Bronchial smooth muscle cell (primary cell): ENCODE measurements around the gene TARBP2. TPM values are rescaled to one million over a fixed set of nuclear protein-coding genes. Genes with fewer than 3 reads are reported as not detected.

ENCODE experiments used
- total RNA-seq: library from RNA; depleted of rRNA; stranded (reverse); fragments of >200 nt; gene quantifications from 2 replicates; pipeline ENCODE4 v1.2.1, GENCODE V29; 2014

The TARBP2 gene, protein sequence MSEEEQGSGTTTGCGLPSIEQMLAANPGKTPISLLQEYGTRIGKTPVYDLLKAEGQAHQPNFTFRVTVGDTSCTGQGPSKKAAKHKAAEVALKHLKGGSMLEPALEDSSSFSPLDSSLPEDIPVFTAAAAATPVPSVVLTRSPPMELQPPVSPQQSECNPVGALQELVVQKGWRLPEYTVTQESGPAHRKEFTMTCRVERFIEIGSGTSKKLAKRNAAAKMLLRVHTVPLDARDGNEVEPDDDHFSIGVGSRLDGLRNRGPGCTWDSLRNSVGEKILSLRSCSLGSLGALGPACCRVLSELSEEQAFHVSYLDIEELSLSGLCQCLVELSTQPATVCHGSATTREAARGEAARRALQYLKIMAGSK
- total RNA-seq, result 32.4 and 33.4 TPM in 2 replicates

DNA sequence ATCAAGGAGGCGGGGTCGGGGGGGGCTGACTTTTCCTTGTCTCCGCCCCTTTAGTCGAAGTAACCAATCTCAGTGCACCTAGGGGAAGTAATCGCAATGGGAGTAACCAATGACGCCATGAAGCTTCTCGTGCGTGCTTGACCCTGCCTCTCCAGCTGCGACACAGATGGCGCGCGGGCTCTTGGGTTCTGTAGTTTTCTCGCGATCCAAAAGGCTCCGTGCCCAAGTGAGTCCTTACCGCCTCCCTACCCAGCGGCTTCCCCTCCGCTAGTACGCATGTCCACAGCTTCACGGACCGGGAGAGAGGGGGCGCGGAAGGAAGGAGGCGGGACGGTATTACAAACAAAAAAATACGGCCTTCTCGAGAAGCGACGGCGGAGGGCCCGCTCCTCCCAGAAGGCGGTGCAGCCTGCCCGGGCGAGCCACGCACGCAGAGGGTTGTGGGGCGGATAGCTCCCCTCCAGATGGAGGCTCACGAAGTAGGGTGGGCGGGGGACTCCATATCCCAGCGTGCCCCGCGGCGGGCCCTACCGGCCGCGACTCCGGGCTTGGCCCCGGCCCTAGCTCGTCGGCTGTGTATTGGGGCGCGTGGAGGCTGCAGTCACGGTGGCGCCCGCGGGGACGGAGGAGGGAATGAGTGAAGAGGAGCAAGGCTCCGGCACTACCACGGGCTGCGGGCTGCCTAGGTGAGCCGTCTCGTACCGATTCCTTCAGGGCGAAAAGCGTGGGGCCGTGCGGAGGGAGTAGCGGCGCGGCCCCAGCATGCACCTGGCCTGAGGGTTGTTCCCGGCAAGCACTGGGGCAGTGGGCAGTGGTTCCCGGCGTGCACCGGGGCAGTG lies at the start of gene TARBP2:
TSS of gene TARBP2 (plus strand) at position 508 of the 839 bp plus-strand sequence. CDS start at position 634, 126 bp downstream.

DNA sequence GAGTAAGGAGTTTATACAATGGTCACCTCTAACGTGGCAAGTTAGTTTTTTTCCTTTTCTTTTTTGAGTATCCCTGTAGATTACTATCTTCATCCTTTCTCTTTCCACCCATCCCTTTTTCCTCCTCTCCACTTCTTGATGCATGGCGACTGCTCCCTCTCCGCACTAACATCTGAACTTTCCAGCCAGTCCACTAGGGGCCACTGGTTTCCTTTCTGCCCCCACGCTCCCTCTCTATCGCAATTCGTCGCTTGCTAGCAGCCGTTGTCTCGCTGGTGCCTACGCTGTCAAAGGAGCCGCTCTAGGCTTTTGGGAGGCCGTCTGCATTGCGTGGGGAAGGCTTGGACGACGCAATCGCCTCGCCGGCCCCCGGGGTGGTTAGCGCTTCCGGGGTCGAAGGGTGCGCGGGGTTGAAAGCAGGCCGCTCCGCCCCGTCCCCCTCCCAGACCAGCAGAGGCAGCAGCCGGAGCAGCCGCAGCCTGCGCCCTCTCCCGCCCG lies 49.4 kb upstream of the TARBP2 start, which contains the start of gene PCBP2:
TSS of gene PCBP2 (plus strand) at position 442 of the 498 bp plus-strand sequence. CDS start 2,699 bp downstream, outside the sequence.

DNA sequence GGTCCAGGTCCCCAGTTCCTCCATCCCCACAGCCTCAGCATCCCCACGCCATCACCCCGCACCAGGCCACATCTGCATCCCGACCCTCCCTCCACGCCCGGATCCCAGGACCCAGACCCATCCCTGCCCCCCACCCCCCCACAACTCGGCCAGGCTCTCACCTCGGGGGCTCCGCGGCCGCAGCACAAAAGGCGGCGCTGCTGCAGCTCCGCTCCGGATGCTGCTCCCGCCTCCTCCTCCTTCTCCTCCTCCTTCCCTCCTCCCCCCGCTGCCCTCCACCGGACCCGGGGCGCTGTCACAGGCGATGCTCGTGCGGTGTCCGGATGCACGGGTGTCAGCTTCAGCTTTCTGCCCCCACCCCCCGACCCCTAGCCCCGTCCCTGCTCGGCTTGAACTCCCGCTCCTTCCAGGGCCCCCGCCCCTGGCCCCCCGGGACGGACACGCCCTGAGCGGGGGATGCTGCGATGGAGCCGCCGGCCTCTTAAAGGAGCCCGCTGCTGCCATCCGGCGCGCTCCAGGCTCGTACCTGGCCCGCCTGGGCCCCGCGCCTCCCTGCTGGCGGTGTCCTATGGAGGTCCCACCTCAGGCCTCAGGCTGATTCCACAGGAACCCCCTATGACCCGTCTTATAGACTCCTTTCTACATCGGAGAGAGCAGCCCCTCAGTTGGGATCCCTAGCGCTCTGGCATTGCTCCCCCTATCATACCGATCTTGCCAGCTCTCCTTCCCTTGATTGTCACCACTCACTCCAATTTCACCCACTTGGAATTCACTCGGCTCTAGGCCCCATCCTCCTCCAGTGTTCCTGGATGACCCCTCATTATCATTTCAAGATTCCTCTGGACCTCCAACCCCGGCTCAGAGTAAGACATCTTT lies 1.6 kb upstream of the TARBP2 start, which contains the start of gene MAP3K12:
TSS of gene MAP3K12 (minus strand) at position 193 of the 876 bp plus-strand sequence. CDS start 12,067 bp downstream, outside the sequence.

DNA sequence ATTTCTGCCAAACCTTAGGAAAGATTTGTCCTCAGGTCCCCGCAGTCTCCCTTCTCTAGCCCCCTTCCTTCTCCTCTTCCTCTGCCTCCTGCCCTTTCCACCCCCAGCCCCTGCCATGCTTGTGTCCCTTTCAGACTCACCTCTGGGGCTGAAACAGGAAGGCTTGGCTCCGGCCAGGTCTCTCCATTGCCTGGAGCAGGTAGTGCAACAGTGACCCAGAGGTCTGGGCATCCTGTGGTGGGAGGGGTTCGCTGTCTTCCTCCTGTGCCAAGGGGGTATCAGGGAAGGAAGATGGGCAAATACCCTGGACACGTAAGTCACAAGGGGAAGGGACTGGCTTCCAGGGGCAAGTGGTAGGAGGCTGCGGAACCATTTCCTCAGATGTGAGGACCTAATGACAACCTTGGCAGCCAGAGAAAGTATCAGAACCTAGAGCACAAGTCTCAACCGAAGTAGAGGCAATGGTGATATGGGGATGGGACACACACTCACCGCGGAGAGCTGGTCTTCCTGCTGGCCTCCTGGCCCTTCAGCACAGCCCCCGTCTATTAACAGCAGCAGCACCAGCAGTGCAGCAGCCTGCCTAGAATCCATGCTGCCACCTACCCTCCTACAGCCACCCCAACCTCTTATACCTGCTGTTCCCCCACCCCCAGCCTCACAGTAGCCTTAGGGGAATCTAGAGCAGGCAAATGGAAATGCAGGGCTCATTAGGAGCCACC lies 6.0 kb downstream of the TARBP2 start, which contains the start of gene NPFF:
TSS of gene NPFF (minus strand) at position 604 of the 722 bp plus-strand sequence. CDS start at position 594, 10 bp downstream.

Other genes with a start within 250 kb of the TARBP2 start
- gene ESPL1, start 233.0 kb upstream of the TARBP2 start, total RNA-seq, result 0.86 and 1.9 TPM in 2 replicates
- 1,042 and 1,327 TPM in 2 replicates for gene PFDN5, start 205.7 kb upstream of the TARBP2 start, total RNA-seq
- 50.8 and 56.3 TPM in 2 replicates for gene MYG1, start 201.6 kb upstream of the TARBP2 start, total RNA-seq
- gene AAAS, start 179.7 kb upstream of the TARBP2 start, total RNA-seq, result 37.8 and 39.4 TPM in 2 replicates
- gene SP7, start 164.9 kb upstream of the TARBP2 start, total RNA-seq, result not detected in 2 replicates
- 19.4 and 23.3 TPM in 2 replicates for gene SP1, start 121.1 kb upstream of the TARBP2 start, total RNA-seq
- gene AMHR2, start 77.4 kb upstream of the TARBP2 start, total RNA-seq, result not detected in 2 replicates
- gene PRR13, start 59.5 kb upstream of the TARBP2 start, total RNA-seq, result 14.6 and 27.1 TPM in 2 replicates
- gene PCBP2, start 49.2 kb upstream of the TARBP2 start, total RNA-seq, result 221 and 306 TPM in 2 replicates
- gene MAP3K12, start 1.8 kb upstream of the TARBP2 start, total RNA-seq, result 43.6 and 47.6 TPM in 2 replicates
- not detected in 2 replicates for gene NPFF, start 6.2 kb downstream of the TARBP2 start, total RNA-seq
- gene ATF7, start 125.1 kb downstream of the TARBP2 start, total RNA-seq, result 9.8 and 10.6 TPM in 2 replicates
- 128 and 130 TPM in 2 replicates for gene ATP5MC2, start 174.8 kb downstream of the TARBP2 start, total RNA-seq
- 148 and 205 TPM in 2 replicates for gene CALCOCO1, start 226.2 kb downstream of the TARBP2 start, total RNA-seq